CD4-positive, alpha-beta T cell treated with Interleukin-21 for 1 hour (primary cell): ENCODE data around the gene HAUS6.
"Not testable (repeated sequence)": the region's sequence is repeated elsewhere in the genome, so short reads cannot be mapped to it uniquely, and the experiment has no call there.

Experiments used
- DNase-seq: peaks from one replicate; pipeline ENCODE4 v3.0.0-alpha.2; 2020

The HAUS6 gene

GRCh38 chr9:19032406-19032805, 70.3 kb downstream of the HAUS6 start:
- no peak for DNase-seq

- DNase-seq, result no peak
Measured at GRCh38 chr9:19030899-19031298, 71.8 kb downstream of the HAUS6 start.

GRCh38 chr9:19028835-19029451, 73.8 kb downstream of the HAUS6 start:
- DNase-seq, result peak; percentile 38

- DNase-seq, result no peak
Measured at GRCh38 chr9:19027825-19028224, 74.9 kb downstream of the HAUS6 start.

- no peak for DNase-seq
Measured at GRCh38 chr9:19026375-19026774, 76.3 kb downstream of the HAUS6 start.

GRCh38 chr9:19023078-19023477, 79.6 kb downstream of the HAUS6 start:
- DNase-seq, result no peak

- no peak for DNase-seq
Measured at GRCh38 chr9:19022206-19022605, 80.5 kb downstream of the HAUS6 start.

- not testable (repeated sequence) for DNase-seq
Measured at GRCh38 chr9:19021649-19022048, 81.1 kb downstream of the HAUS6 start.

GRCh38 chr9:19020886-19021455, 81.7 kb downstream of the HAUS6 start:
- DNase-seq, result no peak

- no peak for DNase-seq
Measured at GRCh38 chr9:19018201-19018600, 84.5 kb downstream of the HAUS6 start.

- DNase-seq, result no peak
Measured at GRCh38 chr9:19009391-19009965, 93.2 kb downstream of the HAUS6 start.
